Erythroblast (primary cell): Measurements from ENCODE around the gene BIRC3.

Experiments used
- GATA1 ChIP-seq: IDR thresholded peaks from 2 replicates; pipeline ENCODE4 v1.6.1; 2011; ENCODE audit warnings: low read depth, mild to moderate bottlenecking, control low read depth, low read length, moderate library complexity
- POLR2A ChIP-seq: IDR thresholded peaks from 2 replicates; pipeline ENCODE4 v1.6.1; 2011; ENCODE audit warnings: mild to moderate bottlenecking, low read length

DNA sequence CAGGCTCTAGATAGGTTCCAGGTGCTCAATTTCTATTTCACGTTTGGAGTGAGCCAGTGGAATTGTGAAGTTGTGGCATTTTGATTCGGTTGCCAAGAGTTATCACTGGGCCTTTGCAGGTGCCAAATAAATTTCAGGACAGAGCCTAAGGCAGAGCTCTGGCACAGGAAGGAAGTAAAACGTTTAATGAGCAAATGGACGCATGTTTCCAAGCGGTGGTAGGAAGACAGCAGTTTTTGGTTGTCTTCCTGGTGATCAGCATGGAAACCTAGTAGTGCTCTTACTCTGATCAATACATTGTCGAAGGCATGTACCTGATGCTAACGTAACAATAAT is 452 bp downstream of the BIRC3 start:
- no peak for TF ChIP-seq POLR2A
- no peak for TF ChIP-seq GATA1
